Measurements from ENCODE around the gene TRDN.

TRDN gene

GRCh38 chr6:123658848-123659247 is 22.1 kb upstream of the TRDN start:
- no peak for DNase-seq (ENCODE audit: extremely low read depth, insufficient read length)
- no peak for TF ChIP-seq CTCF (IDR thresholded peaks at IDR 0.05; ENCODE audit: insufficient read depth, low read length, poor library complexity, severe bottlenecking)
- Histone ChIP-seq H3K27me3 (replicated peaks; ENCODE audit: control insufficient read depth, insufficient read depth, low read length) (no peaks in the 10 kb centered on the region), H3K4me3 (replicated peaks; ENCODE audit: low read depth, low read length) (no peak overlapping the region), H3K36me3 (ENCODE audit: control insufficient read depth, insufficient read depth, low read length) (no peaks in the 10 kb centered on the region)

GRCh38 chr6:123655521-123656306 is 19.0 kb upstream of the TRDN start:
- H3K27me3 ChIP-seq (replicated peaks; ENCODE audit: control insufficient read depth, insufficient read depth, low read length) = no peaks in the 10 kb centered on the region
- DNase-seq (ENCODE audit: extremely low read depth, insufficient read length) = peak; percentile 15
- no peak for TF ChIP-seq CTCF (IDR thresholded peaks at IDR 0.05; ENCODE audit: insufficient read depth, low read length, poor library complexity, severe bottlenecking)
- H3K4me3 ChIP-seq (replicated peaks; ENCODE audit: low read depth, low read length) = peak overlapping the region; percentile 18; the same call in 1 of the 2 replicates
- no peaks in the 10 kb centered on the region for H3K36me3 ChIP-seq (ENCODE audit: control insufficient read depth, insufficient read depth, low read length)

- no peak overlapping the region for H3K4me3 ChIP-seq (replicated peaks; ENCODE audit: low read depth, low read length)
- H3K27me3 ChIP-seq (replicated peaks; ENCODE audit: control insufficient read depth, insufficient read depth, low read length) = no peaks in the 10 kb centered on the region
- TF ChIP-seq CTCF (IDR thresholded peaks at IDR 0.05; ENCODE audit: insufficient read depth, low read length, poor library complexity, severe bottlenecking) = no peak
Measured at GRCh38 chr6:123648723-123649122, 12.0 kb upstream of the TRDN start.

GRCh38 chr6:123648020-123648580 is 11.3 kb upstream of the TRDN start:
- no peak overlapping the region for H3K4me3 ChIP-seq (replicated peaks; ENCODE audit: low read depth, low read length)
- DNase-seq (ENCODE audit: extremely low read depth, insufficient read length) = no peak
- no peaks in the 10 kb centered on the region for H3K36me3 ChIP-seq (ENCODE audit: control insufficient read depth, insufficient read depth, low read length)
- no peaks in the 10 kb centered on the region for H3K27me3 ChIP-seq (replicated peaks; ENCODE audit: control insufficient read depth, insufficient read depth, low read length)
- no peak for TF ChIP-seq CTCF (IDR thresholded peaks at IDR 0.05; ENCODE audit: insufficient read depth, low read length, poor library complexity, severe bottlenecking)

More at GRCh38 chr6:123648723-123649122, 12.0 kb upstream of the TRDN start:
- H3K36me3 ChIP-seq (ENCODE audit: control insufficient read depth, insufficient read depth, low read length) = no peaks in the 10 kb centered on the region
- no peak for DNase-seq (ENCODE audit: extremely low read depth, insufficient read length)

- Histone ChIP-seq H3K4me3 (replicated peaks; ENCODE audit: low read depth, low read length) (no peak overlapping the region), H3K36me3 (ENCODE audit: control insufficient read depth, insufficient read depth, low read length) (no peaks in the 10 kb centered on the region), H3K27me3 (replicated peaks; ENCODE audit: control insufficient read depth, insufficient read depth, low read length) (no peaks in the 10 kb centered on the region)
- TF ChIP-seq CTCF (IDR thresholded peaks at IDR 0.05; ENCODE audit: insufficient read depth, low read length, poor library complexity, severe bottlenecking) = no peak
- no peak for DNase-seq (ENCODE audit: extremely low read depth, insufficient read length)
Measured at GRCh38 chr6:123641497-123641896, 4.7 kb upstream of the TRDN start.
